ENCODE results near the gene PAXX.

PAXX gene

GRCh38 chr9:137035937-137036336 is 43.7 kb downstream of the PAXX start:
- H3K79me2 ChIP-seq (ENCODE audit: insufficient read depth, low read length): no peaks in the 10 kb centered on the region
- peaks cover 9% of the 10 kb centered on the region for H3K27me3 ChIP-seq (ENCODE audit: insufficient read depth, low read length, poor library complexity)
- H3K27ac ChIP-seq (ENCODE audit: low read length): no peak overlapping the region
- ATAC-seq (ENCODE audit: insufficient read depth, low read depth): no peak
- H3K9me3 ChIP-seq (ENCODE audit: insufficient read depth, low read length, severe bottlenecking): no peaks in the 10 kb centered on the region
- no peak for DNase-seq
- H4K20me1 ChIP-seq (ENCODE audit: insufficient read depth, low read length): peaks cover 16% of the 10 kb centered on the region
- H3K36me3 ChIP-seq (ENCODE audit: insufficient read depth, low read length): no peaks in the 10 kb centered on the region
- H3K4me3 ChIP-seq (ENCODE audit: low read depth in 1 of 2, low read length in 2 of 2): no peak overlapping the region
- TF ChIP-seq CTCF (IDR thresholded peaks at IDR 0.05; ENCODE audit: borderline replicate concordance, extremely low read depth, low read length, poor library complexity, severe bottlenecking): no peak
- TF ChIP-seq EZH2 (IDR thresholded peaks at IDR 0.05; ENCODE audit: borderline replicate concordance, low read depth, low read length, severe bottlenecking): no peak
- H2AFZ ChIP-seq (ENCODE audit: low read depth, low read length): no peak overlapping the region
- H3K4me1 ChIP-seq (ENCODE audit: insufficient read depth, low read length): peaks cover 11% of the 10 kb centered on the region
- H3K9ac ChIP-seq (ENCODE audit: low read depth, low read length): no peak overlapping the region
- no peak overlapping the region for H3K4me2 ChIP-seq (ENCODE audit: insufficient read depth, low read length)

- Histone ChIP-seq H3K27ac (ENCODE audit: low read length) (no peak overlapping the region), H3K4me3 (ENCODE audit: low read depth in 1 of 2, low read length in 2 of 2) (no peak overlapping the region), H3K4me1 (ENCODE audit: insufficient read depth, low read length) (peaks cover 11% of the 10 kb centered on the region), H2AFZ (ENCODE audit: low read depth, low read length) (no peak overlapping the region), H3K79me2 (ENCODE audit: insufficient read depth, low read length) (no peaks in the 10 kb centered on the region), H4K20me1 (ENCODE audit: insufficient read depth, low read length) (peaks cover 16% of the 10 kb centered on the region), H3K9ac (ENCODE audit: low read depth, low read length) (no peak overlapping the region), H3K9me3 (ENCODE audit: insufficient read depth, low read length, severe bottlenecking) (no peaks in the 10 kb centered on the region), H3K36me3 (ENCODE audit: insufficient read depth, low read length) (no peaks in the 10 kb centered on the region), H3K27me3 (ENCODE audit: insufficient read depth, low read length, poor library complexity) (peaks cover 9% of the 10 kb centered on the region), H3K4me2 (ENCODE audit: insufficient read depth, low read length) (no peak overlapping the region)
- DNase-seq (no peak), ATAC-seq (ENCODE audit: insufficient read depth, low read depth) (no peak)
- no peak for TF ChIP-seq EZH2 (IDR thresholded peaks at IDR 0.05; ENCODE audit: borderline replicate concordance, low read depth, low read length, severe bottlenecking)
- no peak for TF ChIP-seq CTCF (IDR thresholded peaks at IDR 0.05; ENCODE audit: borderline replicate concordance, extremely low read depth, low read length, poor library complexity, severe bottlenecking)
Observed at GRCh38 chr9:137037035-137037434, 44.8 kb downstream of the PAXX start.

GRCh38 chr9:137037483-137037882 is 45.3 kb downstream of the PAXX start:
- ATAC-seq (ENCODE audit: insufficient read depth, low read depth) (no peak), DNase-seq (no peak)
- Histone ChIP-seq H3K9ac (ENCODE audit: low read depth, low read length) (no peak overlapping the region), H4K20me1 (ENCODE audit: insufficient read depth, low read length) (peaks cover 16% of the 10 kb centered on the region), H3K27me3 (ENCODE audit: insufficient read depth, low read length, poor library complexity) (peaks cover 9% of the 10 kb centered on the region), H3K79me2 (ENCODE audit: insufficient read depth, low read length) (no peaks in the 10 kb centered on the region), H3K36me3 (ENCODE audit: insufficient read depth, low read length) (no peaks in the 10 kb centered on the region), H3K4me3 (ENCODE audit: low read depth in 1 of 2, low read length in 2 of 2) (no peak overlapping the region), H3K9me3 (ENCODE audit: insufficient read depth, low read length, severe bottlenecking) (no peaks in the 10 kb centered on the region), H3K27ac (ENCODE audit: low read length) (no peak overlapping the region), H3K4me1 (ENCODE audit: insufficient read depth, low read length) (peaks cover 11% of the 10 kb centered on the region), H2AFZ (ENCODE audit: low read depth, low read length) (no peak overlapping the region), H3K4me2 (ENCODE audit: insufficient read depth, low read length) (no peak overlapping the region)
- no peak for TF ChIP-seq CTCF (IDR thresholded peaks at IDR 0.05; ENCODE audit: borderline replicate concordance, extremely low read depth, low read length, poor library complexity, severe bottlenecking)

- no peak overlapping the region for H2AFZ ChIP-seq (ENCODE audit: low read depth, low read length)
- H3K27ac ChIP-seq (ENCODE audit: low read length): no peak overlapping the region
- TF ChIP-seq EZH2 (IDR thresholded peaks at IDR 0.05; ENCODE audit: borderline replicate concordance, low read depth, low read length, severe bottlenecking): no peak
- TF ChIP-seq CTCF (IDR thresholded peaks at IDR 0.05; ENCODE audit: borderline replicate concordance, extremely low read depth, low read length, poor library complexity, severe bottlenecking): no peak
- no peaks in the 10 kb centered on the region for H3K9me3 ChIP-seq (ENCODE audit: insufficient read depth, low read length, severe bottlenecking)
- no peaks in the 10 kb centered on the region for H3K36me3 ChIP-seq (ENCODE audit: insufficient read depth, low read length)
- DNase-seq (no peak), ATAC-seq (ENCODE audit: insufficient read depth, low read depth) (no peak)
- H3K79me2 ChIP-seq (ENCODE audit: insufficient read depth, low read length): no peaks in the 10 kb centered on the region
- H3K27me3 ChIP-seq (ENCODE audit: insufficient read depth, low read length, poor library complexity): peaks cover 13% of the 10 kb centered on the region
- no peak overlapping the region for H3K4me2 ChIP-seq (ENCODE audit: insufficient read depth, low read length)
- H3K9ac ChIP-seq (ENCODE audit: low read depth, low read length): no peak overlapping the region
- H3K4me3 ChIP-seq (ENCODE audit: low read depth in 1 of 2, low read length in 2 of 2): no peak overlapping the region
- peaks cover 11% of the 10 kb centered on the region for H3K4me1 ChIP-seq (ENCODE audit: insufficient read depth, low read length)
- peaks cover 21% of the 10 kb centered on the region for H4K20me1 ChIP-seq (ENCODE audit: insufficient read depth, low read length)
Observed at GRCh38 chr9:137038916-137039315, 46.7 kb downstream of the PAXX start.
